ACC112 (cell line): ENCODE results near the gene RNF144A.

ENCODE experiments used
- H2AFZ ChIP-seq: fragments of 200-600 bp; sonication (generic); one replicate; pipeline ENCODE4 v1.6.0; 2017; ENCODE audit warnings: antibody characterized with exemption, low read length; ENCODE audit not compliant: unreplicated experiment
- H3K27ac ChIP-seq: fragments of 200-600 bp; sonication (generic); 2 replicates; pipeline ENCODE4 v1.5.1; 2014; ENCODE audit warnings: low read depth, mild to moderate bottlenecking, antibody characterized with exemption, low read length, moderate library complexity
- H3K27me3 ChIP-seq: fragments of 200-600 bp; sonication (generic); 2 replicates; pipeline ENCODE4 v1.6.1; 2014; ENCODE audit warnings: mild to moderate bottlenecking, antibody characterized with exemption, low read length, moderate library complexity, mixed read lengths; ENCODE audit not compliant: insufficient read depth
- H3K36me3 ChIP-seq: fragments of 200-600 bp; sonication (generic); 2 replicates; pipeline ENCODE4 v1.6.1; 2016; ENCODE audit warnings: mild to moderate bottlenecking, antibody characterized with exemption, low read length, moderate library complexity, mixed read lengths; ENCODE audit not compliant: insufficient read depth
- H3K4me1 ChIP-seq: fragments of 200-600 bp; sonication (generic); one replicate; pipeline ENCODE4 v1.6.1; 2016; ENCODE audit warnings: low read length, mixed read lengths; ENCODE audit not compliant: insufficient read depth, unreplicated experiment, control insufficient read depth
- H3K4me3 ChIP-seq: fragments of 200-600 bp; sonication (generic); 2 replicates; pipeline ENCODE4 v1.5.1; 2014; ENCODE audit warnings: mild to moderate bottlenecking, low read depth, low read length
- H3K79me2 ChIP-seq: fragments of 200-600 bp; sonication (generic); one replicate; pipeline ENCODE4 v1.6.0; 2016; ENCODE audit warnings: low read length; ENCODE audit not compliant: control insufficient read depth, unreplicated experiment, insufficient read depth

The RNF144A gene

GRCh38 chr2:7016601-7017211, 99.5 kb downstream of the RNF144A start:
- Histone ChIP-seq H3K27me3 (no peaks in the 10 kb centered on the region), H3K27ac (no peak overlapping the region), H3K4me1 (peaks cover 30% of the 10 kb centered on the region), H3K79me2 (no peaks in the 10 kb centered on the region), H2AFZ (no peak overlapping the region), H3K4me3 (no peak overlapping the region), H3K36me3 (no peaks in the 10 kb centered on the region)

- H3K27ac ChIP-seq = no peak overlapping the region
- no peak overlapping the region for H2AFZ ChIP-seq
- peaks cover 26% of the 10 kb centered on the region for H3K4me1 ChIP-seq
Observed at GRCh38 chr2:7017671-7018281, 100.6 kb downstream of the RNF144A start.

GRCh38 chr2:7018282-7018701, 101.1 kb downstream of the RNF144A start:
- H3K36me3 ChIP-seq = no peaks in the 10 kb centered on the region
- H3K27me3 ChIP-seq = no peaks in the 10 kb centered on the region
- no peak overlapping the region for H2AFZ ChIP-seq
- no peak overlapping the region for H3K27ac ChIP-seq
- H3K79me2 ChIP-seq = no peaks in the 10 kb centered on the region
- peaks cover 26% of the 10 kb centered on the region for H3K4me1 ChIP-seq
- no peak overlapping the region for H3K4me3 ChIP-seq

More at GRCh38 chr2:7017671-7018281, 100.6 kb downstream of the RNF144A start:
- no peaks in the 10 kb centered on the region for H3K27me3 ChIP-seq
- no peak overlapping the region for H3K4me3 ChIP-seq
- H3K79me2 ChIP-seq = no peaks in the 10 kb centered on the region
- no peaks in the 10 kb centered on the region for H3K36me3 ChIP-seq

GRCh38 chr2:7018767-7019166, 101.6 kb downstream of the RNF144A start:
- no peaks in the 10 kb centered on the region for H3K27me3 ChIP-seq
- no peak overlapping the region for H2AFZ ChIP-seq
- H3K27ac ChIP-seq = no peak overlapping the region
- H3K4me3 ChIP-seq = no peak overlapping the region
- peaks cover 27% of the 10 kb centered on the region for H3K4me1 ChIP-seq
- H3K79me2 ChIP-seq = no peaks in the 10 kb centered on the region
- H3K36me3 ChIP-seq = no peaks in the 10 kb centered on the region

- no peaks in the 10 kb centered on the region for H3K27me3 ChIP-seq
- no peak overlapping the region for H3K4me3 ChIP-seq
- no peaks in the 10 kb centered on the region for H3K79me2 ChIP-seq
- no peaks in the 10 kb centered on the region for H3K36me3 ChIP-seq
- peaks cover 23% of the 10 kb centered on the region for H3K4me1 ChIP-seq
- no peak overlapping the region for H3K27ac ChIP-seq
- H2AFZ ChIP-seq = no peak overlapping the region
Observed at GRCh38 chr2:7019191-7019590, 102.0 kb downstream of the RNF144A start.

GRCh38 chr2:7020059-7020458, 102.8 kb downstream of the RNF144A start:
- Histone ChIP-seq H3K4me1 (peaks cover 15% of the 10 kb centered on the region), H3K27me3 (no peaks in the 10 kb centered on the region), H3K4me3 (no peak overlapping the region), H2AFZ (no peak overlapping the region), H3K27ac (no peak overlapping the region), H3K79me2 (no peaks in the 10 kb centered on the region), H3K36me3 (no peaks in the 10 kb centered on the region)

GRCh38 chr2:7020468-7020867, 103.3 kb downstream of the RNF144A start:
- no peaks in the 10 kb centered on the region for H3K27me3 ChIP-seq
- H3K79me2 ChIP-seq = no peaks in the 10 kb centered on the region
- no peak overlapping the region for H3K4me3 ChIP-seq
- peaks cover 14% of the 10 kb centered on the region for H3K4me1 ChIP-seq
- H3K27ac ChIP-seq = no peak overlapping the region
- no peaks in the 10 kb centered on the region for H3K36me3 ChIP-seq
- no peak overlapping the region for H2AFZ ChIP-seq

- H3K4me3 ChIP-seq = no peak overlapping the region
- no peaks in the 10 kb centered on the region for H3K79me2 ChIP-seq
- H2AFZ ChIP-seq = no peak overlapping the region
- no peak overlapping the region for H3K27ac ChIP-seq
- H3K4me1 ChIP-seq = peaks cover 14% of the 10 kb centered on the region
- no peaks in the 10 kb centered on the region for H3K27me3 ChIP-seq
- no peaks in the 10 kb centered on the region for H3K36me3 ChIP-seq
Observed at GRCh38 chr2:7020939-7021470, 103.8 kb downstream of the RNF144A start.

GRCh38 chr2:7022492-7023385, 105.5 kb downstream of the RNF144A start:
- H3K27ac ChIP-seq = peak overlapping the region; percentile 31; the same call in 1 of the 2 replicates
- no peak overlapping the region for H2AFZ ChIP-seq
- peaks cover 14% of the 10 kb centered on the region for H3K4me1 ChIP-seq
- no peak overlapping the region; the same call in 1 of the 2 replicates for H3K4me3 ChIP-seq
- H3K27me3 ChIP-seq = no peaks in the 10 kb centered on the region
- no peaks in the 10 kb centered on the region for H3K36me3 ChIP-seq
- no peaks in the 10 kb centered on the region for H3K79me2 ChIP-seq

- peaks cover 14% of the 10 kb centered on the region for H3K4me1 ChIP-seq
- H3K27me3 ChIP-seq = no peaks in the 10 kb centered on the region
- no peaks in the 10 kb centered on the region for H3K36me3 ChIP-seq
- peak overlapping the region; percentile 31; the same call in 1 of the 2 replicates for H3K27ac ChIP-seq
- H3K79me2 ChIP-seq = no peaks in the 10 kb centered on the region
- no peak overlapping the region for H2AFZ ChIP-seq
- no peak overlapping the region for H3K4me3 ChIP-seq
Observed at GRCh38 chr2:7023542-7023941, 106.3 kb downstream of the RNF144A start.
